H1 (cell line): ENCODE measurements around the gene CEBPG. TPM values are rescaled to one million over a fixed set of nuclear protein-coding genes. Genes with fewer than 3 reads are reported as not detected.

Source experiments
- CTCF ChIA-PET: fragments of 300-600 bp; sonication (Branson Sonifier 250); formaldehyde crosslinking; loops from one replicate; lab custom pipeline; 2021; ENCODE audit not compliant: partially characterized antibody; lab: Charles Lee
- POLR2A ChIA-PET: fragments of 300-600 bp; sonication (Branson Sonifier 250); formaldehyde crosslinking; loops from one replicate; lab custom pipeline; 2021; ENCODE audit warnings: inconsistent platforms; ENCODE audit not compliant: partially characterized antibody; lab: Charles Lee
- DNase-seq, 2 experiments: peaks; one replicate each; pipeline versions ENCODE4 v3.0.0 to v3.0.0-alpha.2; 2010 to 2022; ENCODE audit warnings: low spot score in 2 of 2, low read depth in 1 of 2, mixed read lengths in 1 of 2
- FAIRE-seq: peaks from 2 replicates; lab custom pipeline; 2011; peaks lifted over from hg19 to GRCh38; lab: Jason Lieb, UNC
- H2AFZ ChIP-seq: 2 replicates; pipeline ENCODE4 v1.8.1; 2012; ENCODE audit warnings: low read length, inconsistent platforms
- H2AK5ac ChIP-seq: 2 replicates; pipeline ENCODE4 v1.6.1; 2013; ENCODE audit warnings: low read depth, low read length
- H2BK120ac ChIP-seq: replicated peaks from 2 replicates; pipeline ENCODE3; 2013; ENCODE audit warnings: low read depth, low read length, inconsistent platforms
- H2BK12ac ChIP-seq: 2 replicates; pipeline ENCODE4 v1.6.1; 2013; ENCODE audit warnings: low read depth, low read length
- H2BK15ac ChIP-seq: 2 replicates; pipeline ENCODE4 v1.6.1; 2013; ENCODE audit warnings: low read length
- H2BK20ac ChIP-seq: 2 replicates; pipeline ENCODE4 v1.6.1; 2013; ENCODE audit warnings: low read length
- H2BK5ac ChIP-seq: 2 replicates; pipeline ENCODE4 v1.6.1; 2013; ENCODE audit warnings: low read depth, low read length
- H3K14ac ChIP-seq: 2 replicates; pipeline ENCODE4 v1.6.1; 2013; ENCODE audit warnings: inconsistent platforms; ENCODE audit not compliant: insufficient read length
- H3K18ac ChIP-seq: 2 replicates; pipeline ENCODE4 v1.6.1; 2013; ENCODE audit warnings: low read length; ENCODE audit errors: extremely low read depth
- H3K23ac ChIP-seq: 2 replicates; pipeline ENCODE4 v1.6.1; 2013; ENCODE audit warnings: inconsistent platforms; ENCODE audit not compliant: insufficient read length
- H3K23me2 ChIP-seq: 2 replicates; pipeline ENCODE4 v1.6.1; 2013; ENCODE audit warnings: low read depth, low read length
- H3K27ac ChIP-seq: 2 replicates; pipeline ENCODE4 v1.6.1; 2011; ENCODE audit warnings: low read depth, low read length, inconsistent platforms
- H3K27me3 ChIP-seq, 4 experiments: replicated peaks in 1 of 4; 1 replicate in 1 of 4; 2 replicates in 3 of 4; pipeline versions ENCODE4 v1.6.1 to v1.8.1; 2011 to 2013; ENCODE audit warnings: low read length in 3 of 4, mild to moderate bottlenecking in 3 of 4, inconsistent platforms in 2 of 4, mixed read lengths in 2 of 4, moderate library complexity in 1 of 4; ENCODE audit not compliant: control insufficient read depth in 3 of 4, insufficient read depth in 3 of 4; ENCODE audit errors: extremely low read depth in 1 of 4
- H3K36me3 ChIP-seq, 4 experiments: 2 replicates each; pipeline versions ENCODE4 v1.6.1 to v1.8.1; 2011 to 2013; ENCODE audit warnings: mild to moderate bottlenecking in 4 of 4, low read length in 3 of 4, moderate library complexity in 2 of 4, control low read depth in 1 of 4, inconsistent platforms in 1 of 4; ENCODE audit not compliant: insufficient read depth in 4 of 4, control insufficient read depth in 2 of 4
- H3K4ac ChIP-seq: replicated peaks from 2 replicates; pipeline ENCODE3; 2013; ENCODE audit warnings: low read length, low read depth, mixed read lengths, inconsistent platforms; ENCODE audit not compliant: insufficient read length
- H3K4me1 ChIP-seq, 4 experiments: replicated peaks in 1 of 4; 1 replicate in 1 of 4; 2 replicates in 3 of 4; pipeline versions ENCODE4 v1.6.1 to v1.8.1; 2011 to 2013; ENCODE audit warnings: low read length in 3 of 4, inconsistent platforms in 2 of 4, mixed read lengths in 1 of 4; ENCODE audit not compliant: insufficient read depth in 4 of 4, control insufficient read depth in 3 of 4
- H3K4me2 ChIP-seq, 2 experiments: 2 replicates each; pipeline versions ENCODE4 v1.6.1 to v1.8.1; 2011 to 2013; ENCODE audit warnings: low read depth in 2 of 2, low read length in 2 of 2, control low read depth in 1 of 2, inconsistent platforms in 1 of 2, mild to moderate bottlenecking in 1 of 2; ENCODE audit not compliant: insufficient read depth in 1 of 2
- H3K4me3 ChIP-seq, 4 experiments: fragments of 200-600, 300-600 bp in 1 of 4; sonication (generic), shearing (Covaris generic), sonication (Bioruptor Twin) in 1 of 4; 2 replicates each; pipeline versions ENCODE4 v1.5.1 to v1.8.1; 2011 to 2016; ENCODE audit warnings: low read length in 4 of 4, low read depth in 3 of 4, control low read depth in 2 of 4, inconsistent platforms in 2 of 4, mild to moderate bottlenecking in 2 of 4, mixed read lengths in 1 of 4, moderate library complexity in 1 of 4; ENCODE audit not compliant: insufficient read depth in 2 of 4; ENCODE audit errors: extremely low read depth in 1 of 4
- H3K56ac ChIP-seq: replicated peaks from 2 replicates; pipeline ENCODE3; 2013; ENCODE audit warnings: low read depth, mild to moderate bottlenecking, mixed read lengths, low read length, inconsistent platforms; ENCODE audit not compliant: insufficient read length
- H3K79me1 ChIP-seq: 2 replicates; pipeline ENCODE4 v1.6.1; 2013; ENCODE audit warnings: low read depth, low read length, control low read depth
- H3K79me2 ChIP-seq, 2 experiments: 2 replicates each; pipeline versions ENCODE4 v1.6.1 to v1.8.1; 2012 to 2013; ENCODE audit warnings: low read length in 2 of 2, mild to moderate bottlenecking in 2 of 2, inconsistent platforms in 1 of 2; ENCODE audit not compliant: insufficient read depth in 2 of 2, control insufficient read depth in 1 of 2
- H3K9ac ChIP-seq, 4 experiments: replicated peaks in 1 of 4; 1 replicate in 1 of 4; 2 replicates in 3 of 4; pipeline versions ENCODE4 v1.6.1 to v1.8.1; 2011 to 2013; ENCODE audit warnings: low read depth in 3 of 4, low read length in 3 of 4, control low read depth in 2 of 4, mild to moderate bottlenecking in 2 of 4, moderate library complexity in 2 of 4, inconsistent platforms in 1 of 4; ENCODE audit errors: extremely low read depth in 1 of 4
- H3K9me3 ChIP-seq, 2 experiments: 2 replicates each; pipeline versions ENCODE4 v1.6.1 to v1.8.1; 2012 to 2013; ENCODE audit warnings: mild to moderate bottlenecking in 2 of 2, moderate library complexity in 2 of 2, control low read depth in 1 of 2, inconsistent platforms in 1 of 2, low read depth in 1 of 2, low read length in 1 of 2, mixed read lengths in 1 of 2; ENCODE audit not compliant: insufficient read depth in 2 of 2
- H4K20me1 ChIP-seq, 2 experiments: replicated peaks in 1 of 2; 2 replicates each; pipeline versions ENCODE3 to v1.8.1; 2011 to 2013; ENCODE audit warnings: inconsistent platforms in 2 of 2, low read length in 2 of 2, mild to moderate bottlenecking in 1 of 2; ENCODE audit not compliant: insufficient read depth in 2 of 2, control insufficient read depth in 1 of 2
- H4K5ac ChIP-seq: 2 replicates; pipeline ENCODE4 v1.6.1; 2013; ENCODE audit warnings: low read length, low read depth, mixed read lengths, inconsistent platforms; ENCODE audit not compliant: insufficient read length
- H4K8ac ChIP-seq: 2 replicates; pipeline ENCODE4 v1.8.0; 2013; ENCODE audit warnings: mild to moderate bottlenecking, moderate library complexity, low read length, inconsistent platforms; ENCODE audit not compliant: insufficient read depth; ENCODE audit errors: extremely low read depth
- H4K91ac ChIP-seq: replicated peaks from 2 replicates; pipeline ENCODE3; 2013; ENCODE audit warnings: low read length, mixed read lengths, inconsistent platforms; ENCODE audit not compliant: insufficient read length
- CREB1 ChIP-seq: IDR thresholded peaks from 2 replicates; pipeline ENCODE4 v1.6.1; 2012; ENCODE audit warnings: inconsistent platforms
- CTCF ChIP-seq, 3 experiments: IDR thresholded peaks; 1 replicate in 2 of 3; 2 replicates in 1 of 3; pipeline versions ENCODE4 v1.5.1 to v1.6.1; 2011; ENCODE audit warnings: low read length in 3 of 3, mild to moderate bottlenecking in 3 of 3, inconsistent platforms in 2 of 3, low read depth in 1 of 3, moderate library complexity in 1 of 3; ENCODE audit not compliant: insufficient read depth in 1 of 3; ENCODE audit errors: control extremely low read depth in 1 of 3
- RAD21 ChIP-seq, 2 experiments: IDR thresholded peaks in 1 of 2; conservative IDR thresholded peaks in 1 of 2; 2 replicates each; pipeline ENCODE4 v1.6.1; 2011; ENCODE audit warnings: low read depth in 2 of 2, low read length in 2 of 2, improper control_type of control experiment in 1 of 2, inconsistent platforms in 1 of 2, mild to moderate bottlenecking in 1 of 2, moderate library complexity in 1 of 2
- WGBS, 2 experiments: shearing (Covaris generic) in 1 of 2; methylation state at CpG; one replicate each; pipeline versions ENCODE4 v1.1.6 to v1.1.7; 2013 to 2015; ENCODE audit warnings: low lambda C conversion rate in 2 of 2, mixed read lengths in 2 of 2, inconsistent platforms in 1 of 2, low coverage in 1 of 2, missing lambda C conversion rate in 1 of 2; ENCODE audit not compliant: insufficient replicate concordance in 2 of 2, insufficient coverage in 1 of 2, insufficient read length in 1 of 2; ENCODE audit errors: extremely low coverage in 1 of 2, missing lambda C conversion rate in 1 of 2; 5-methylcytosine and 5-hydroxymethylcytosine counted together
- polyA plus RNA-seq, 7 experiments: library from polyadenylated mRNA; depleted of rRNA in 3 of 7; stranded (reverse) in 5 of 7; unstranded in 2 of 7; fragments of >200 nt in 5 of 7; fragments of 200-250 nt in 2 of 7; gene quantifications; 1 replicate in 5 of 7; 2 replicates in 1 of 7; 4 replicates in 1 of 7; pipeline versions ENCODE4 v1.2.1 to v1.2.3, GENCODE V29; 2011 to 2013; ENCODE audit warnings: missing spikeins in 2 of 7, mixed read lengths in 2 of 7
- total RNA-seq: library from RNA; stranded (reverse); fragmentation: NEBNext Ultra II Directional; extraction: Animal tissue kit (Norgen Biotek cat#: 25700); gene quantifications from 2 replicates; pipeline ENCODE4 v1.2.1, GENCODE V29; 2021

CEBPG gene
- total and polyA plus RNA-seq, 2 of the 8 experiments (the other 6 are each of a cell fraction or from before 2014, with no cell fraction given): 12.3 to 35.4 TPM

GRCh38 chr19:33399745-33400681, 26.5 kb downstream of the CEBPG start:
- H3K79me2 ChIP-seq: no peaks in the 10 kb centered on the region
- POLR2A ChIA-PET: interaction anchor here (0.6 to 1.6 kb wide), 4 partner anchors 18 to 172 kb away, joined by 3 to 4 read pairs (median 4); no protein-coding TSS in a partner anchor
- H3K23me2 ChIP-seq: no peaks in the 10 kb centered on the region
- no peak overlapping the region for H2AFZ ChIP-seq
- DNase-seq (no peak), FAIRE-seq (no peak)
- no peak overlapping the region for H3K23ac ChIP-seq
- no peak overlapping the region for H2BK20ac ChIP-seq
- H3K36me3 ChIP-seq: no peaks in the 10 kb centered on the region
- H3K9me3 ChIP-seq: no peaks in the 10 kb centered on the region
- no peak overlapping the region for H3K4me3 ChIP-seq
- CTCF ChIA-PET: interaction anchor here (0.6 to 24.5 kb wide), 13 partner anchors 8 to 379 kb away, joined by 3 to 426 read pairs (median 4); partner anchors contain the start of gene SLC7A10
- H3K27me3 ChIP-seq: no peaks in the 10 kb centered on the region
- H4K5ac ChIP-seq: no peak overlapping the region
- no peak overlapping the region for H3K14ac ChIP-seq
- TF ChIP-seq CREB1: no peak
- TF ChIP-seq CTCF (IDR thresholded peaks at IDR 0.05; ENCODE audit: control extremely low read depth in 1 of 3, insufficient read depth in 1 of 3, low read depth in 1 of 3, low read length in 3 of 3): peak in 2 of 3 experiments; percentile 13 to 14; a peak in 2 of 4 replicates
- peak in 1 of 2 experiments; percentile 25; a peak in 1 of 4 replicates for TF ChIP-seq RAD21 (IDR thresholded peaks at IDR 0.05 in 1 of 2, conservative IDR thresholded peaks at IDR 0.05 in 1 of 2; ENCODE audit: low read depth in 2 of 2, low read length in 2 of 2)
- no peak overlapping the region for H4K8ac ChIP-seq
- H3K4me2 ChIP-seq: no peak overlapping the region
- H3K4ac ChIP-seq: no peak overlapping the region
- H3K56ac ChIP-seq: no peak overlapping the region
- no peak overlapping the region for H3K27ac ChIP-seq
- H2BK120ac ChIP-seq: no peak overlapping the region
- no peak overlapping the region for H2BK15ac ChIP-seq
- peaks cover 0 to 11% (median 7%) of the 10 kb centered on the region in 4 experiments; a peak in 4 of 7 replicates for H3K4me1 ChIP-seq
- H2AK5ac ChIP-seq: no peak overlapping the region
- no peak overlapping the region for H4K91ac ChIP-seq
- 88% methylated on average over 18 of the region's 22 CpGs; no CpG with 5 or more reads in 1 of the 2 experiments for WGBS, 2 experiments
- H3K79me1 ChIP-seq: no peaks in the 10 kb centered on the region
- no peak overlapping the region for H2BK5ac ChIP-seq
- H3K9ac ChIP-seq: no peak overlapping the region
- H4K20me1 ChIP-seq: peaks cover 3 to 7% of the 10 kb centered on the region in 2 experiments
- no peak overlapping the region for H2BK12ac ChIP-seq
- H3K18ac ChIP-seq: no peak overlapping the region
